Left hindlimb (tissue), 1 donor: Measurements from ENCODE around the gene SESN3.
"Not testable (repeated sequence)": the region's sequence is repeated elsewhere in the genome, so short reads cannot be mapped to it uniquely, and the experiment has no call there.

ENCODE experiments used
- DNase-seq: peaks from one replicate; pipeline ENCODE4 v3.0.0-alpha.2; 2018

The SESN3 gene

DNA sequence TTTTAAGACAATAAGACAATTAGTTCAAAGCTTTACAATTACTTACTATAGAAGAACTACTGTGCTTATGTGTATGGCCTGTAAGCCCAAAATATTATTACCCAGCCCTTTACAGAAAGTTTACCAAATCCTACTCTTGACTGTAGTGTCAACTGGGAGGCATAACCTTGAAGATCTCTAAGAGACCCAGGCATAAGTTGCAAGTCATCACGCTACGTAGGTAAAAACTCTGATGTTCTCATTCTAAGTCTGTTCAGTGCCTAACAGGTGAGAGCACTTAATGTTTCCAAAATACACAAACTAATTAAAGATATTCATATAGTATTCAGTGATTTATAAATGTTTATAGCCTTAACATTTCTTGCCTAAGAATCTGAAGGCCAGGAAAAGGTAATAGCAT is 12.9 kb downstream of the SESN3 start:
- DNase-seq: no peak

DNA sequence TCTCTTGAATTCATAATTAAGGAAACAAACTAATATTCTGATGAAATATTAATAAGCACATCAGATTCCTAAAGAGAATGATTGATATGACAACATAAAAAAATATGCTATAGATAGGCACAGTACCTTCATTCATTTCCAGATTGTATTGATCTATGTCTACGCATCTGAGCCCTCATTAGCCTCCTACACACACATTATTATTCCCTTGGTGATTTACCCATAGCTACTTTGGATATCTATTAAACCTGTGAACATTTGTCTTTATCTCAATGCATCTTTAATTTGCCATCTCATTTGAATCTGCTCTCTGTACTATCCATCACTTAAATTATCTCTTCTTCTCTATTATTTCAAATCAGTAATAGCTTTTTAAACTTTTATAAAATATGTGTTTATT is 18.4 kb downstream of the SESN3 start:
- DNase-seq: no peak

DNA sequence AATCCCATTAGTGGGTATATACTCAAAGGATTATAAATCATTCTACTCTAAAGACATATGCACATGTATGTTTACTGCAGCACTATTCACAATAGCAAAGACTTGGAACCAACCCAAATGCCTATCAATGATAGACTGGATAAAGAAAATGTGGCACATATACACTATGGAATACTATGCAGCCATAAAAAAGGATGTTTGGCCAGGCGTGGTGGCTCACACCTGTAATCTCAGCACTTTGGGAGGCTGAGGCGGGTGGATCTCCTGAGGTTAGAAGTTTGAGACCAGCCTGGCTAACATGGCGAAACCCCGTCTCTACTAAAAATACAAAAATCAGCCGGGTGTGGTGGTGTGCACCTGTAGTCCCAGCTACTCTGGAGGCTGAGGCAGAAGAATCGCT is 21.5 kb downstream of the SESN3 start:
- DNase-seq: not testable (repeated sequence)

- no peak for DNase-seq
Observed at GRCh38 chr11:95200781-95201457, 30.1 kb downstream of the SESN3 start.

GRCh38 chr11:95195831-95196230 is 35.2 kb downstream of the SESN3 start:
- no peak for DNase-seq

GRCh38 chr11:95193541-95193940 is 37.5 kb downstream of the SESN3 start:
- no peak for DNase-seq

- no peak for DNase-seq
Observed at GRCh38 chr11:95192717-95193116, 38.3 kb downstream of the SESN3 start.

- DNase-seq: no peak
Observed at GRCh38 chr11:95187723-95188122, 43.3 kb downstream of the SESN3 start.

- DNase-seq: no peak
Observed at GRCh38 chr11:95182397-95182796, 48.6 kb downstream of the SESN3 start.

DNA sequence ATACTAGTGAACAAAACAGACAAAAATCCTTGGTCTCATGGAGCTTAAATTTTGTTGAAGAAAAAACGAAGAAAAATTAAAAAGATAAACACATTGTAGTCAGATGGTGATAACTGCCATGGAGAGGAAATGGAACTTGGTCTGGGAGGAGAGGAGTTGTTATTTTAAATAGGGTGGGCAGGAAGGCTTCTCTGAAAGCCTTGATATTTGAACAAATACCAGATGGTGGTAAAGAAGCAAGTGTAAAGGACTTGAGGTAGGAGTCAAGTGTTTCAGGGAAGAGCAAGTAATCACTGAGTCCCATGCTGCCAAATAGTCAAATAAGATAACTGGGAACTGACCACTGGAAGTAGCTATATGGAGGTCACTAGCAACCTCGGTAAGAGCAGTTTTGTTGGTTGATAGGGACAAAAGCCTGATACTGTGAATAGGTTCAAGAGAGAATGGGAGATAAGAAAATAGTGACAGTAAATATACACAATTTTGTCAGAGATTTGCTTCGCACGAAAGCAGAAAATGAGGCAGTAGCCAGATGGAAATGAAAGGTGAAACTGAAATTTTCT is 55.1 kb downstream of the SESN3 start:
- DNase-seq: no peak

DNA sequence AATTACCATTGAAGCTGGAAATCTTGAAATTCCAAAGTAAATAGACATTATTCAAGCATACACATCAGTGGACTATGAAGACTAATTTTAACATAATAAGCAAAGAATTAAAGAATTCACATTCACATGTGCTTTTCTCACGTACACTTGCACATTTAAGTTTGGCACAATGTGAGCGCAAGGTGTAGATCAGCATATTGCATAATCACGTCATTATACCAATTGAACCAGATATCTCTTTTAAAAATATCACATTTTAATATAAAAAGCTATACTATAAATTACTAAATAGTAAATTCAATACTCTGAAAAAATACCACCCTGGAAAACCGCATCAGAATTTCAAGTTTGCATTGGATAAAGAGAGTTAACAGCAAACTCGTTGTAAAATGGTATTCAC is 60.7 kb downstream of the SESN3 start:
- no peak for DNase-seq

- no peak for DNase-seq
Observed at GRCh38 chr11:95166781-95167180, 64.2 kb downstream of the SESN3 start.

DNA sequence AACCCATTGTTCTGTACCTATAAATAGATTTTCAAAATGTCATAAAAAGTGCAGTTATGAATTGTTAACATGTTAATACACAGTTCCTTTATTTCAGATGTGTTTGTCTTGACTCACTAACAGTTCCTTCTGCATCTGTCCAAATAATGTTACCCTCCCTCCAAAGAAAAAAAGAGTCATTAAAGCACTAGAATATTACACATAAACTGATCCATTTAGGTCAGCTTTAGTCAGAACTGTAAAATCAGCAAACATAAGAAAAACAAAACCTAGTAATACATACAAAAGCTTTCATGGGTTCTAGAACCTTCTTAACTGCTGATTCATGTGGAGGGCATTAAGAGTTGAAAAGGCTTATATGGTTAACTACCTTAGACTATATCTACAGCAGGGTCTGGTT is 65.4 kb downstream of the SESN3 start:
- DNase-seq: no peak

DNA sequence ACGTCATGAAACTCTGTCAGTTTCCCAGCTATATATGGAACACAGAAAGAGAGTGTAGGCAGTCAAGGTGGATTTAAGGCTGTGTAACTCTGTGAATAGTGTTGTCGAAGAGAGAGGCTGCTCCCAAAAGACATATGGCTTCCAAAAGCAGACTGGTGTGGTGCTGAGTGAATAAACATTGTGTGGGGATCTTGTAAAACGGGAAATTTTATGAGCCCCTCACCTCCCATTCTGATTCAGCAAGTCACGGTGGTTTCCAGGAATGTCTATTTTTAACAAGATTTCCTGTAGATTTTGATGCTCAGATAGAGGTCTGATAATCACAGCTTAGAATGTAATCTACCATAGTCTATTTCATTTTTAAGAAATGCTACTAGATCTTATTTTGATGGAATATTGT is 67.9 kb downstream of the SESN3 start:
- no peak for DNase-seq

DNA sequence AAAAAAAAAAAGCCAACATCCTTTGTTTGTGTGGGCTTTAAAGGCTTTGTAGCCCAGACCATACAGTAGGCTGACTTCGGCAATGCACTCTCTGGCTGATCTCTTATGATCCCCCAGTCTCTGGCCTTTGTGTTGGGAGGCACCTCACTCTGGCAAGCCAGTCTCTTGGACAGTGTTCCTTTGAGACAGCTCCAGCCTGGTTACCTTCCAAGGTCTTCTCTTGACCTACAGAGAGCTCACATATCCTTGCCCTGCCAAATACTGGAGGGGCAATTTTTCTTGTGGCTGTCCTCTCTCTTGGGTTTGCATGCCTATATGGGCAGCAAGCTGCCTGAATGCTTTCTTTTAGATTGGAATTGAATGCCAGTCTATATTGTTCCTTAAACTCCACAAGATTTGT is 69.8 kb downstream of the SESN3 start:
- no peak for DNase-seq

DNA sequence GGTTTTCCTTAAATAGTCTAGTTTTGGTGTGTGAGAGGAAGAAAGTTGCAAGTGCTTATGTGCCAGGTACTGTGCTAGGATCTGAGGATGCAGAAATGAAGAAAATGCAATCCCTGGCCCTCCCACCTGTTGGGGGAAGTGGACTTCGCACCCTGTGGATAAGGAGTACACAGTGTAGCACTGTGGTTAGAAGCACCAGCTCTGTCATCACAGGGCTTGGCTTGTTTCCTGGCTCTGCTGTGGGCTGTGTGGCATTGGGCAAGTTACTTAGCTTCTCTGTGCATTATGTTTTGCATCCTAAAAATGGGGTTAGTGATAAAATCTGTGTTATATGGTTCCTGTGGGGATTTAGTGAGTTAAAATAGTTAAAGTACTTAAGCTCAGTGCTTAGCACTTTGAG is 73.2 kb downstream of the SESN3 start:
- no peak for DNase-seq

DNA sequence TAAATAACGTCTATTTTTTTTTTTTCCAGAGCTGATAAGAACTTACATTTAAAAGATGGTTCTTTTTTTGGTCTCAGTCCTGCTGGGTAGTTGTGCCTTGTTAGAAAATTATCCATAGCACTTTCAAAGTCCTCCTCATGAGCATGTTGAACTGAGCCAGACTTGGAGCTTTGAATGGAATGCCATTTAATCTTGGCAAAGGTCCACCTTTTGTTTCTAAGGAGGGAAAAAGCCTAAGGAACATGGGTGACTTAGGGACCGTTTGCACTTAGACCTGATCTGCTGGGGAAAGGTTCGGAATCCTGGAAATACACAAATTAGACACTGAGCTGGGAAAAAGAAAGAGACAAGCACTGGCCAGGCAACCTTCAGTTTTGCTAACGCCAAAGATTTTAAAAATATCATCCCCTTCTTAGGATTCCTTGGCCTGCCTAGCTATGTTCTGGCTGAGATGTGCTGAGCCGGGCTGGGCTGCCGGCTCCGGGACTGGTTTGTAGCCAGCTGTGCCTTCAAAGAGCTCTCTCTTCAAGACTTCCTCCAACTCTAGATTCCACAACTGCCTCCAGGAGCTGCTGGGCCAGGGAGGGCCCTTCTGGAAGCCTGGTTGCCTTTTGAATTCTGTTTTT is 74.0 kb downstream of the SESN3 start:
- peak; percentile 75 for DNase-seq

- DNase-seq: no peak
Observed at GRCh38 chr11:95156133-95156721, 74.8 kb downstream of the SESN3 start.

GRCh38 chr11:95155385-95155784 is 75.6 kb downstream of the SESN3 start:
- no peak for DNase-seq

GRCh38 chr11:95154514-95154913 is 76.5 kb downstream of the SESN3 start:
- DNase-seq: no peak

GRCh38 chr11:95153857-95154246 is 77.2 kb downstream of the SESN3 start:
- no peak for DNase-seq

DNA sequence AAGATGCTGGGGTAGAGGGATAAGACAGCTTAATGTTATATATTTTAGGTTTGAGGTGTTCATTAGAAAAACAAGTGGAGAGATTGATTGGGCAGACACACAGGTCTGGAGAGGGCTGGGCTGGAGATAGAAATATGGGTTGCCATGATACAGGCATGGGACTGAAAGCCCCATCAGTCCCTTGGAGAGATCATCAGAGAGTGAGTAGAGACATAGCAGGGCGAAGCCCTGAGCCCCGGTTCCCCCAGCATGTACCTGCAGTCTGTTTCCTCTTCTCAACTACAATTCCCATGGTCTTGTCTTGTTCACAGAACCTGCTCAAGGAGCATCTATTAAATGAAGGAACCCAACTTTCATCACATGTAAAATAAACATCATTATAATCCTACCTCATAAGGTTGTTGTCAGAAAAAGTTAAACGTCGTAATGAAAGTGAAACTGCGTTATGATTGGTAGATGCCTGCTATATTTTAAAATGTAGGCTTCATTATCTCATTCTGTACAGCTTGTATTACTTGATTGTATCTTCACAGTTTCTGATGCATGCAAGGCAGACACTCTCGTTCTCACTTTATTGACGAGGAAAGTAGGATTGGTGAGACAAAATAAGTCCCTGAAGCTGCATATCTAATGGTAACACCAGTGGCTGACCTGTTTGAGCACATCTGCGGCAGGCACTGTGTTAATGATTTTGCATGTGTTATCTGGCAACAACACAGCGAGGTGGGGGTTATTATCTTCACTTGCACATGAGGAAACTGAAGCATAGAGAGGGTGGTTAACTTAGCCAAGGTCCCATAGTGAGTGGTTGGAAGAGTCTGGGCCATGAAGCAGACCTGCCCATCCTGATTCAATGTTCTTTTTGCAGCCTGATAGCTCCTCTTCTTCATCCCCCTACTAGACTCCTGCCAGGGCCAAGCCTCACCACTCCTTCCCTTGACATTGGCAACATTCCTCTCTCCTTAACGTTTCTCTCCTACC is 77.8 kb downstream of the SESN3 start:
- DNase-seq: no peak
